ENCODE measurements around the gene ETAA1.

The ETAA1 gene

DNA sequence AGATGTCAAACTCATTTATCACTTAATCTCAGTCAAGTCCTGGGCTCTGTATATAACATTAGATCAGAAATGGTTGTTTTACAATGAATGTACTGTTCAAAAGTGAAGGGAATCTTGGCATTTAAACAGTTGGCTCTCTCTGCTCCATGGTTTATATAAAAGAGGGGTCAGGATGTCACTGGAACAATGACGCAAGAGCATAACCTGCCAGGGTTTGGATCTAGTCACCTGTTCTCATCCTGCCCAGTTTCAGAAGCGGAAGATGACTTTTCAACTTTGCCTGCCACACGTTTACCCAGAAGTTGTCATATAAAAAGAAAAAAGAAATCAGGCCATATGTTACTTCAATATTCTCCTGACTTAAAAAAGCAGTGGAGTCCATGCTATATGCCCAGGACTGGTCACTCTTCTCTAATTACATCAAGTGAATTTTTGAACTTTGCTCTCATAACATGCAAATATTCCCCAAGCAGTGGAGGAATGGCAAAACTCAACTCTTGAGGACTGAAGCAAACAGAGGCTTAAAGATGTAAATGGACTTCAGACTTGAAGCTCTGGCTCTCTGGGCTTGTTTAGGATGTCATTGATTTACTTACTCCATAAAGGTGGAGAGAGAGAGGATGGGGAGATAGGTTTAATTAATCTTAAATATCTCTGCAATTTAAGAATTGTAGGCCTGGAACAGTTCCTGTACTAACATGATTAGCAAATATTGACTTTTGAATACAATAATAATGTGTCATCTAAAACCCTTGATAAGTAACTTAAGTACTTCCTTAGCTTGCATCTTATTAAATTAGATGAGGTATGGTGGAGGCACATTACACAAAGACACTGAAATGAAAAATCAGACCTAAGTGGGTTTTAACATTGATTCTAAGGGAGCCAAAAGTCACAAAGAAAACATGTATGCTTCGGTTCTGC lies 58.3 kb downstream of the ETAA1 start:
- Mint-ChIP-seq H3K36me3 (no peaks in the 10 kb centered on the region), H3K4me3 (no peak overlapping the region), H3K4me1 (no peaks in the 10 kb centered on the region), H3K9me3 (no peaks in the 10 kb centered on the region), H3K27ac (no peak overlapping the region), H3K27me3 (peaks cover 9% of the 10 kb centered on the region)
- ATAC-seq, result no peak

DNA sequence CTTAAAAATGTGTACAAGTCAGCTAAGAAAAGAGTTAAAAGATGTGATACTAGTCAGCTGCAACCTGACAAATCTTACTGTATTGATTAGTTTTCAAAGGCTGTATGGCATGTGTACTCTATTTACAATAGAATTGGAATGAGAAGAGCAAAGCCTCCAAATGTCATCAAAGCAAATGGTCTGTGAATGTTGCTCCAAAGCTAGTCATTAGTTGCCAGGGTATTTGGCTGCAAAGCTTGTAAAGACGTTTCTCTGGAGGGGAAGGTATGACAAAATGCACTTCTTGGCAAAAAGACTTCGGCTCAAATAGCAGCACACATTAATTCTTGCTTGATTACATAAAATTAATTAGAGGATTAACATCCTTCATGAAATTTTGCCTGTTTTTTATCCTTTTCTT lies 59.3 kb downstream of the ETAA1 start:
- no peaks in the 10 kb centered on the region for H3K4me1 Mint-ChIP-seq
- no peaks in the 10 kb centered on the region for H3K9me3 Mint-ChIP-seq
- ATAC-seq, result no peak
- H3K27ac Mint-ChIP-seq, result no peak overlapping the region
- peaks cover 9% of the 10 kb centered on the region for H3K27me3 Mint-ChIP-seq
- no peaks in the 10 kb centered on the region for H3K36me3 Mint-ChIP-seq
- H3K4me3 Mint-ChIP-seq, result no peak overlapping the region

DNA sequence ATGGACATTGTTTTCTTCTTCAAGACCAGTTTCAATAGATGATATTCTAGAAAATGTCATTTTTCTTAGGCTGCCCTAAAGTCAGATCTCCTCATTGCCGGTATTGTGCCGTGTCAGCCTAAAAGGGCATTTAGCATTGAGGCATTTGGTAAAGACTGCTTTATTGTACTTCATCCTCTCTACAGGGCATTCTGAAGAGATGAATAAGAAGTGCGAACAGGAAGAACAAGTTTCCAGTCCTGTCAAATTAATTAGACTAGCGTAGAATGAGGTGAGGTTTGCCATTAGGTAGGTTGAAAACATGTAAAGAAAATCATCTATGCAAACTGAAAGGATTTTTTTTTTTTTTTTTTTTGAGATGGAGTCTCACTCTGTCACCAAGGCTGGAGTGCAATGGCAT lies 60.6 kb downstream of the ETAA1 start:
- H3K36me3 Mint-ChIP-seq, result no peaks in the 10 kb centered on the region
- H3K9me3 Mint-ChIP-seq, result no peaks in the 10 kb centered on the region
- no peaks in the 10 kb centered on the region for H3K4me1 Mint-ChIP-seq
- H3K27ac Mint-ChIP-seq, result no peak overlapping the region
- H3K4me3 Mint-ChIP-seq, result no peak overlapping the region
- peaks cover 9% of the 10 kb centered on the region for H3K27me3 Mint-ChIP-seq
- ATAC-seq, result no peak

DNA sequence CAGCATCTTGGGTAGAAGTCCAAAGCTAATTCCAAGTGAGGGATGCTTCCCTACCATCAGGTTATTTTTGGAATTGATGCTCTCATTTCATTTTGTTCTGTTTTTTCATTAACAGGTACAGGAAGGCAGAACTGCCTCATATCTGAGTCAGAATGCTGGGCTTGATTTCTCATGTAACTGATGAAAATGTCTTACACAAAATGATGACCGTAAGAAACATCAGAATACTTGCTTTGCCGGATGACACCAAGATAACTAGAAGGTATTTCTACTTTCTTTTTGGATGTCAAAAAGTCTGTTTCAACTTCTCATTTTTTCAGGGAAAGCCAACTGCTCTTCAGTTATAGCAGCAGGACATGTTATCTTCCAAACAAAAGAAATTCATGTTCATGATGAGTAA lies 62.6 kb downstream of the ETAA1 start:
- Mint-ChIP-seq H3K27me3 (no peaks in the 10 kb centered on the region), H3K4me1 (no peaks in the 10 kb centered on the region), H3K27ac (no peak overlapping the region), H3K36me3 (no peaks in the 10 kb centered on the region), H3K9me3 (no peaks in the 10 kb centered on the region), H3K4me3 (no peak overlapping the region)
- ATAC-seq, result no peak

Measured in stimulated activated memory B cell treated with anti-CD40 and anti-IgM and Interleukin-4, amounts not matched to agents 10 μg/mL and 1 μg/mL and 100 μg/mL, for 72 hours (primary cell).